Mesodermal cell (in vitro differentiated cells): ENCODE data around the gene FYCO1. TPM values are rescaled to one million over a fixed set of nuclear protein-coding genes. Genes with fewer than 3 reads are reported as not detected.
"Not testable (repeated sequence)": the region's sequence is repeated elsewhere in the genome, so short reads cannot be mapped to it uniquely, and the experiment has no call there.

Experiments
- H3K27ac ChIP-seq: 2 replicates; pipeline ENCODE4 v1.7.0; 2013; ENCODE audit warnings: mild to moderate bottlenecking, low read depth, low read length, moderate library complexity; ENCODE audit not compliant: severe bottlenecking
- H3K36me3 ChIP-seq: 2 replicates; pipeline ENCODE4 v1.7.1; 2013; ENCODE audit warnings: mild to moderate bottlenecking, low read length, moderate library complexity; ENCODE audit not compliant: control insufficient read depth, insufficient read depth
- H3K4me1 ChIP-seq: one replicate; pipeline ENCODE4 v1.7.1; 2013; ENCODE audit warnings: mild to moderate bottlenecking, low read length; ENCODE audit not compliant: insufficient read depth, control insufficient read depth, poor library complexity, severe bottlenecking
- H3K4me3 ChIP-seq: 2 replicates; pipeline ENCODE4 v1.7.0; 2013; ENCODE audit warnings: low read length, control low read depth, mild to moderate bottlenecking; ENCODE audit not compliant: insufficient read depth, poor library complexity, severe bottlenecking; ENCODE audit errors: extremely low read depth
- H3K9me3 ChIP-seq: 2 replicates; pipeline ENCODE4 v1.7.1; 2013; ENCODE audit warnings: mild to moderate bottlenecking, low read length, moderate library complexity; ENCODE audit not compliant: control insufficient read depth
- WGBS, 2 experiments: methylation state at CpG; one replicate each; pipeline ENCODE4 v1.1.5; 2013; ENCODE audit warnings: missing lambda C conversion rate in 2 of 2; ENCODE audit not compliant: insufficient coverage in 2 of 2; 5-methylcytosine and 5-hydroxymethylcytosine counted together
- polyA plus RNA-seq, 2 experiments: library from polyadenylated mRNA; stranded (reverse); fragments of 50-300 nt; gene quantifications; one replicate each; pipeline ENCODE4 v1.2.3, GENCODE V29; 2013

Gene FYCO1
- polyA plus RNA-seq (2013, experiment 1 of 2), result 6.5 TPM
- 6.3 TPM for polyA plus RNA-seq (2013, experiment 2 of 2)

DNA sequence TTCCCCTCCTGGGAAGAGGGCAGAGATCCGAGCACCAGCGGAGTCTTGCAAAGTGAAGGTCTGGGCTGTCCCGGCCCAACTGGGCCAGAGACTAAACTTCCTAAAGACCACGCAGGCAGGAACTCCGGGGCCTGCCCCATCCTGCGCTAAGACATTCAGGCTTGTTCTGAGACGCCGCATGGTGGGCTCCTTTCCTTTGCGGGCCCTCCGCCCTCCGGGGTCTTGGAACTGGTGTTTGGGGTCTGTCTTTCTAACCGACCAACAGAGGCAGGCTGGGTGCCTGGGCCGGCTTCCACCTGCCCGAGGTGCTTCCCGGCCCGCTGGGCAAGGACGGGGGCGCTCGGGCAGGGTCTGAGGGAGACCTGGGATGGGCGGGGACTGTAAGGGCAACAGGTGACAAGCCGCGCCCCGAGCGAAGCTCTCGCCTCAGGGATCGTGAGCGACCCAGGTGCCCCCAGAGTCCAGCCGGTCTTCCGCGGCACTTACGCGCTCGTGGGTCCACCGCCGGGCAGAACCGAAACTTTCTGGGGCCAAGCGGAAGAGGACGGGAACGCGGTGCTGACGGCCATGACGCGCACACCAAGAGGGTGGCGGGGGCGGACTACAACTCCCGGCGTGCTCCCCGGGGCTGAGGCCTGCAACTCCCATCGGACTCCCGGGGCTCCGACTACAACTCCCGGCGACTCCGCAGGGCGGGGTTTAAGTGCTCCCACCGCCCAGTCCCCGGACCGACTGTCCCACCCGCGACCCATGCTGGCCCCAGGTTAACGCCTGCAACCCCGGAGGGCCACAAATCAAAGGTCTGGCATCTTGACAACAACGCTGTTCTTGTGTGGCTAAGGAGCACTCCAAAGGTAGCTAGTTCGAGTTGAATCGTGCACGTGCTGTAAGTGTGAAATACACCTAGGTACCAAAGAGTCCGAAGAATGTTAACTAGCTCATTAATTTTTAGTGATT lies at the start of gene FYCO1:
Gene FYCO1 (minus strand): TSS at position 589 of the 957 bp plus-strand sequence. CDS start 10,914 bp downstream, outside the sequence.
- peak within 1 kb of the TSS; percentile 59 for H3K27ac ChIP-seq
- peaks cover 4% of the 10 kb centered on the region for H3K36me3 ChIP-seq
- peaks cover 16% of the 10 kb centered on the region for H3K4me1 ChIP-seq
- H3K4me3 ChIP-seq, result peak within 1 kb of the TSS; percentile 89
- WGBS, 2 experiments, result 2 to 5% methylated on average over 57 to 64 of the region's 67 CpGs
- no peaks in the 10 kb centered on the region for H3K9me3 ChIP-seq

GRCh38 chr3:46038916-46039315 lies 43.3 kb upstream of the FYCO1 start:
- WGBS, 2 experiments, result no CpG with 5 or more reads among the region's 1 CpG
- no peaks in the 10 kb centered on the region for H3K4me1 ChIP-seq
- H3K9me3 ChIP-seq, result no peaks in the 10 kb centered on the region
- H3K27ac ChIP-seq, result no peak overlapping the region
- no peak overlapping the region for H3K4me3 ChIP-seq
- H3K36me3 ChIP-seq, result no peaks in the 10 kb centered on the region

GRCh38 chr3:46038071-46038470 lies 42.4 kb upstream of the FYCO1 start:
- 80 to 88% methylated on average over 1 of the region's 3 CpGs for WGBS, 2 experiments
- not testable (repeated sequence) for H3K27ac ChIP-seq, H3K36me3 ChIP-seq, H3K4me1 ChIP-seq, H3K4me3 ChIP-seq, H3K9me3 ChIP-seq

GRCh38 chr3:46036191-46036590 lies 40.6 kb upstream of the FYCO1 start:
- Histone ChIP-seq H3K36me3 (no peaks in the 10 kb centered on the region), H3K9me3 (peaks cover 4% of the 10 kb centered on the region), H3K4me3 (no peak overlapping the region), H3K4me1 (no peaks in the 10 kb centered on the region), H3K27ac (no peak overlapping the region)
- no CpG with 5 or more reads among the region's 1 CpG for WGBS, 2 experiments

- H3K9me3 ChIP-seq, result peaks cover 8% of the 10 kb centered on the region
- H3K4me3 ChIP-seq, result no peak overlapping the region
- H3K27ac ChIP-seq, result no peak overlapping the region
- WGBS, 2 experiments, result 97 to 100% methylated on average over 2 of the region's 2 CpGs
- H3K4me1 ChIP-seq, result no peaks in the 10 kb centered on the region
- no peaks in the 10 kb centered on the region for H3K36me3 ChIP-seq
These were observed 36.1 kb upstream of the FYCO1 start for GRCh38 chr3:46031747-46032146.

GRCh38 chr3:46031269-46031668 lies 35.6 kb upstream of the FYCO1 start:
- H3K4me3 ChIP-seq, result no peak overlapping the region
- no peaks in the 10 kb centered on the region for H3K4me1 ChIP-seq
- H3K27ac ChIP-seq, result no peak overlapping the region
- no peaks in the 10 kb centered on the region for H3K36me3 ChIP-seq
- WGBS, 2 experiments, result 89% methylated on average over 4 of the region's 4 CpGs
- peaks cover 8% of the 10 kb centered on the region for H3K9me3 ChIP-seq

- no peaks in the 10 kb centered on the region for H3K4me1 ChIP-seq
These were observed 35.0 kb upstream of the FYCO1 start for GRCh38 chr3:46030626-46031025.

DNA sequence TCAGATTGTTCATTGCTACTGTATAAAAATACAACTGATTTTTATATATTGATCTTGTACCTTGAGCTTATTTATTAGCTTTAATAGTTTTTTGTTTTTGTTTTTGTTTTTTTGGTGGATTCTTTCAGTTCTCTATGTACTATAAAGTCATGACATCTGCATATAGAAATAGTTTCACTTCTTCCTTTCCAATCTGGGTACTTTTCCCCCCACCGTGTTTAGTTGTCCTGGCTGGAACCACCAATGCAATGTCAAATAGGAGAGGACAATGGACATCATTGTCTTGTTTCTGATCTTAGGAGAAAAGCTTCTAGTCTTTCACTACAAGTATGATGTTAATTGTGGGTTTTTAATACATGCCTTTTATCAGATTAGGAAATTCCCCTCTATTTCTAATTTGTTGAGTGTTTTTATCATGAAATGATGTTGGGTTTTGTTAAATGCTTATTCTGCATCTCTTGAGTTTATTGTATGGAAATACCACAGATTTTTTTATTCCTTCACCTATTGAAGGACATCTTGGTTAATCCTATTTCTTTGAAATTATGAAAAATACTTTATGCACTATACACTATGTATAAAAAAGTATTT lies 34.4 kb upstream of the FYCO1 start:
- Histone ChIP-seq H3K4me1 (no peaks in the 10 kb centered on the region), H3K36me3 (no peaks in the 10 kb centered on the region), H3K9me3 (peaks cover 8% of the 10 kb centered on the region), H3K4me3 (no peak overlapping the region), H3K27ac (no peak overlapping the region)
- no CpG with 5 or more reads among the region's 1 CpG for WGBS, 2 experiments

More at GRCh38 chr3:46030626-46031025, 35.0 kb upstream of the FYCO1 start:
- Histone ChIP-seq H3K27ac (no peak overlapping the region), H3K36me3 (no peaks in the 10 kb centered on the region), H3K9me3 (peaks cover 8% of the 10 kb centered on the region), H3K4me3 (no peak overlapping the region)
- 91 to 97% methylated on average over 5 of the region's 6 CpGs for WGBS, 2 experiments

DNA sequence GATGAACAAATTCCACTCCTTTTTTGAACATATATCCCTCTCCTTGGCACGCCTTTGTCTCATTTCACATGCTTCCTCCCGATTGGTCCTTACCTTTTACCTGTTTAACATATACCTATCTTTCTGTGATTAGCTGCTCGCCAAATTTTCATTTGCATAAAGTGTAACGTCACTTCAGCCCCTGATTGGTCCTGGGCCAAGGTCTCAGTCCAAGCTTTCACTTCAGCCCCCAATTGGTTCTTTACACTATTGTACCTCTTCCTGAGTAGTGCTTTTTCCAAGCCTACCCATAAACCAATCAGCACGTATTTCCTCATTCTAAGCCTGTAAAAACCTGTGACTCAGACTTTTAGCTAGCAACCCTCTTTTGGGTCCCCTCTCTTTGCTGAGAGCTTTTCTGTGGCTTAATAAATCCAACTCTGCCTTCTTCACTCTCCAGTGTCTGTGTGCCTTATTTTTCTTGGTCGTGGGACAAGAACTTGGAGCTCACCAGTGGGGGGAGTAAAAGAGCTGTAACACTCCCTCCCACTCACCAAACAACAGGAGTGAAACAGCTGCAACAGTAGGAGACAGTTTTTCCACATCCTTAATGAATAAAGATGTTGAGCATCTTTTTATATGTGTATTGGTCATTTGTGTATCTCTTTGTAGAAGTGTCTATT lies 32.2 kb upstream of the FYCO1 start:
- H3K9me3 ChIP-seq, result peaks cover 8% of the 10 kb centered on the region
- H3K27ac ChIP-seq, result no peak overlapping the region
- no peak overlapping the region for H3K4me3 ChIP-seq
- 86 to 88% methylated on average over 5 of the region's 6 CpGs for WGBS, 2 experiments
- H3K4me1 ChIP-seq, result no peaks in the 10 kb centered on the region
- H3K36me3 ChIP-seq, result no peaks in the 10 kb centered on the region

- no peak within 1 kb of the TSS for H3K4me3 ChIP-seq
- H3K36me3 ChIP-seq, result no peaks in the 10 kb centered on the region
- H3K27ac ChIP-seq, result no peak within 1 kb of the TSS
- peaks cover 8% of the 10 kb centered on the region for H3K9me3 ChIP-seq
- 80 to 92% methylated on average over 2 of the region's 3 CpGs for WGBS, 2 experiments
- no peaks in the 10 kb centered on the region for H3K4me1 ChIP-seq
These were observed 31.5 kb upstream of the FYCO1 start, which contains the start of gene XCR1 for GRCh38 chr3:46027021-46027705. Gene XCR1 (minus strand): TSS chr3:46027483. CDS start chr3:46021947, 5,536 bp downstream.
